Parathyroid adenoma (tissue), 2 donors: Measurements from ENCODE around the gene MED27.

Experiments
- H2AFZ ChIP-seq: fragments of 300-600 bp; sonication (generic); one replicate; pipeline ENCODE4 v1.7.0; 2017; ENCODE audit warnings: antibody characterized with exemption, mild to moderate bottlenecking
- H3K27ac ChIP-seq: fragments of 300-600 bp; sonication (generic); one replicate; pipeline ENCODE4 v1.7.0; 2017
- H3K27me3 ChIP-seq: fragments of 300-600 bp; sonication (generic); one replicate; pipeline ENCODE4 v1.7.0; 2017; ENCODE audit warnings: low read length; ENCODE audit not compliant: control insufficient read depth, insufficient read depth
- H3K36me3 ChIP-seq: fragments of 300-600 bp; sonication (generic); one replicate; pipeline ENCODE4 v1.7.0; 2017; ENCODE audit warnings: low read length; ENCODE audit not compliant: control insufficient read depth, insufficient read depth
- H3K4me1 ChIP-seq: fragments of 300-600 bp; sonication (generic); one replicate; pipeline ENCODE4 v1.7.0; 2017; ENCODE audit warnings: control low read depth
- H3K4me2 ChIP-seq: fragments of 300-600 bp; sonication (generic); one replicate; pipeline ENCODE4 v1.7.0; 2017; ENCODE audit warnings: low read length
- H3K4me3 ChIP-seq: fragments of 300-600 bp; sonication (generic); one replicate; pipeline ENCODE4 v1.7.0; 2017; ENCODE audit warnings: low read depth, low read length
- H3K79me2 ChIP-seq: fragments of 300-600 bp; sonication (generic); one replicate; pipeline ENCODE4 v1.7.0; 2017; ENCODE audit warnings: control low read depth
- H3K9ac ChIP-seq: fragments of 300-600 bp; sonication (generic); one replicate; pipeline ENCODE4 v1.7.0; 2017; ENCODE audit warnings: mild to moderate bottlenecking
- H3K9me3 ChIP-seq: fragments of 300-600 bp; sonication (generic); one replicate; pipeline ENCODE4 v1.7.0; 2017; ENCODE audit warnings: low read length; ENCODE audit not compliant: control insufficient read depth
- CTCF ChIP-seq: fragments of 300-600 bp; sonication (generic); IDR thresholded peaks from one replicate; pipeline ENCODE4 v1.7.0; 2017; ENCODE audit warnings: antibody characterized with exemption, mild to moderate bottlenecking
- donor health status: primary hyperparathyroidism.

The MED27 gene

GRCh38 chr9:131863306-131863896, 216.3 kb downstream of the MED27 start:
- no peaks in the 10 kb centered on the region for H3K79me2 ChIP-seq
- no peak overlapping the region for H3K9ac ChIP-seq
- no peak overlapping the region for H2AFZ ChIP-seq
- no peaks in the 10 kb centered on the region for H3K4me1 ChIP-seq
- no peak overlapping the region for H3K4me2 ChIP-seq
- no peak for TF ChIP-seq CTCF
- H3K36me3 ChIP-seq, result no peaks in the 10 kb centered on the region
- no peaks in the 10 kb centered on the region for H3K9me3 ChIP-seq
- H3K4me3 ChIP-seq, result no peak overlapping the region
- H3K27me3 ChIP-seq, result no peaks in the 10 kb centered on the region
- no peak overlapping the region for H3K27ac ChIP-seq

GRCh38 chr9:131862261-131862660, 217.4 kb downstream of the MED27 start:
- H3K27ac ChIP-seq, result no peak overlapping the region
- H3K4me1 ChIP-seq, result no peaks in the 10 kb centered on the region
- no peaks in the 10 kb centered on the region for H3K36me3 ChIP-seq
- no peaks in the 10 kb centered on the region for H3K79me2 ChIP-seq
- no peak overlapping the region for H2AFZ ChIP-seq
- no peak overlapping the region for H3K9ac ChIP-seq
- H3K27me3 ChIP-seq, result no peaks in the 10 kb centered on the region
- no peak for TF ChIP-seq CTCF
- H3K4me3 ChIP-seq, result no peak overlapping the region
- H3K4me2 ChIP-seq, result no peak overlapping the region
- no peaks in the 10 kb centered on the region for H3K9me3 ChIP-seq

- no peak for TF ChIP-seq CTCF
- Histone ChIP-seq H2AFZ (no peak overlapping the region), H3K9me3 (no peaks in the 10 kb centered on the region), H3K79me2 (no peaks in the 10 kb centered on the region), H3K4me1 (no peaks in the 10 kb centered on the region), H3K36me3 (no peaks in the 10 kb centered on the region), H3K4me3 (no peak overlapping the region), H3K4me2 (no peak overlapping the region), H3K27me3 (no peaks in the 10 kb centered on the region), H3K9ac (no peak overlapping the region), H3K27ac (no peak overlapping the region)
Observed at GRCh38 chr9:131860430-131860829, 219.2 kb downstream of the MED27 start.

- H3K27ac ChIP-seq, result no peak overlapping the region
- H3K36me3 ChIP-seq, result no peaks in the 10 kb centered on the region
- no peak overlapping the region for H3K4me3 ChIP-seq
- TF ChIP-seq CTCF, result no peak
- H3K9ac ChIP-seq, result no peak overlapping the region
- no peaks in the 10 kb centered on the region for H3K9me3 ChIP-seq
- H3K27me3 ChIP-seq, result no peaks in the 10 kb centered on the region
- H2AFZ ChIP-seq, result no peak overlapping the region
- no peaks in the 10 kb centered on the region for H3K79me2 ChIP-seq
- H3K4me2 ChIP-seq, result no peak overlapping the region
- no peaks in the 10 kb centered on the region for H3K4me1 ChIP-seq
Observed at GRCh38 chr9:131858147-131858546, 221.5 kb downstream of the MED27 start.

GRCh38 chr9:131856105-131856504, 223.6 kb downstream of the MED27 start:
- Histone ChIP-seq H3K4me2 (no peak overlapping the region), H3K27ac (no peak overlapping the region), H3K27me3 (no peaks in the 10 kb centered on the region), H3K36me3 (no peaks in the 10 kb centered on the region), H3K4me3 (no peak overlapping the region), H3K9me3 (no peaks in the 10 kb centered on the region), H3K79me2 (no peaks in the 10 kb centered on the region), H3K9ac (no peak overlapping the region), H3K4me1 (no peaks in the 10 kb centered on the region), H2AFZ (no peak overlapping the region)
- no peak for TF ChIP-seq CTCF
